ENCODE results near the gene GALT. TPM values are rescaled to one million over a fixed set of nuclear protein-coding genes. Genes with fewer than 3 reads are reported as not detected.

Gene GALT
- total and polyA plus RNA-seq, 2 of the 13 experiments (the other 11 are each of a cell fraction or from before 2014, with no cell fraction given) = 40.4 to 46.3 TPM

DNA sequence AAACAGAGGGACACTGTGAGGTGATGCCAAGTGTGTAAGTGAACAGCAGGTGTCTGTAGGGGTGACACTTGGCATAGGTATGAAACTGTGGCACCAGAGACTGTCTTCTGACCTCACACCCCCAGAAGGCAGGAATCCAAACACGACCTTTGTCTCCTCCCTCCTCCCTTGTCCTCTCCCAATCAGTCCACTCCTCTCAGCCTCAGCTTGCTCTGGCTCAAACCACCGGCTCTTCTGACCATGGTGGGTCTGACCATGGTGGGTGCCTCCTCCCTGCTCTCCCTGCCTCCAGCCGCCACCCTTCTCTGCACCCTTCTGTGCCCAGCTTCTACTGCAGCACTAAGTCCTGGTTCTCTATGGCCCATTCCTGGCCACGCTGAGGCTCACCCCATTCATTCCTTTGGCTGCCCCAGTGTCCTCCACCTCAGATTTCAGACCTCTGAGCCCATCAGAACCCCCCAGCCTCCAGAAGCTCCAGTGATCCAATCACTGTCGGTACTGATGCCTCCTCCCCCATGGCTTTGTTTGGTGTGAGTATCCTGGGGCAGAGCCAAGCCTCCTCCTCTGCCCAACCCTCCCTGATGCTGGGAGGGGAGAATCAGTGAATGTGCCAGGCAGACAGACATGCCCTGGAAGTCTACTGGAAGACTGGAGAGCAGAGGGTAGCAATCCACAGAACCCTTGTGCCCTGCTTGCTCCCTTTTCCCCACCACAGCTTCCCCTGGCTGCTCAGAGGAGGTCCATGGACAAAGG lies 15.9 kb upstream of the GALT start (continued):
- TF ChIP-seq ZFP1 (CRISPR knock-in tag; IDR thresholded peaks at IDR 0.05) = peak; percentile 100
- TF ChIP-seq HNF4A (CRISPR knock-in tag; IDR thresholded peaks at IDR 0.05) = peak; percentile 69
- no peak for TF ChIP-seq ZNF772 (CRISPR knock-in tag; IDR thresholded peaks at IDR 0.05)
- TF ChIP-seq DPF2 (CRISPR knock-in tag; IDR thresholded peaks at IDR 0.05; ENCODE audit: borderline replicate concordance, low read depth) = 0 out of 2 replicates have a peak, but pooled peaks have one; percentile 14
- TF ChIP-seq ATF7 (IDR thresholded peaks at IDR 0.05) = no peak
- TF ChIP-seq ATF7 (CRISPR knock-in tag; IDR thresholded peaks at IDR 0.05) = no peak
- TF ChIP-seq SP5 (CRISPR knock-in tag; IDR thresholded peaks at IDR 0.05; ENCODE audit: borderline replicate concordance, low read depth) = peak; percentile 45; the same call in 1 of the 2 replicates
- TF ChIP-seq NFIC (IDR thresholded peaks at IDR 0.05; ENCODE audit: low read length) = no peak
- TF ChIP-seq HDAC2 (CRISPR knock-in tag; IDR thresholded peaks at IDR 0.05) = 0 out of 2 replicates have a peak, but pooled peaks have one; percentile 18
- TF ChIP-seq RFXAP (CRISPR knock-in tag; IDR thresholded peaks at IDR 0.05; ENCODE audit: borderline replicate concordance) = no peak
- TF ChIP-seq NR2F6 (IDR thresholded peaks at IDR 0.05) = peak; percentile 53; the same call in 1 of the 2 replicates
- TF ChIP-seq NR2F6 (CRISPR knock-in tag; IDR thresholded peaks at IDR 0.05) = peak; percentile 60; the same call in 1 of the 2 replicates
- peak in 1 of 2 experiments; percentile 40; a peak in 1 of 4 replicates for TF ChIP-seq NR2F1 (CRISPR knock-in tag; IDR thresholded peaks at IDR 0.05)
- TF ChIP-seq ZNF263 (CRISPR knock-in tag; IDR thresholded peaks at IDR 0.05) = peak; percentile 93

DNA sequence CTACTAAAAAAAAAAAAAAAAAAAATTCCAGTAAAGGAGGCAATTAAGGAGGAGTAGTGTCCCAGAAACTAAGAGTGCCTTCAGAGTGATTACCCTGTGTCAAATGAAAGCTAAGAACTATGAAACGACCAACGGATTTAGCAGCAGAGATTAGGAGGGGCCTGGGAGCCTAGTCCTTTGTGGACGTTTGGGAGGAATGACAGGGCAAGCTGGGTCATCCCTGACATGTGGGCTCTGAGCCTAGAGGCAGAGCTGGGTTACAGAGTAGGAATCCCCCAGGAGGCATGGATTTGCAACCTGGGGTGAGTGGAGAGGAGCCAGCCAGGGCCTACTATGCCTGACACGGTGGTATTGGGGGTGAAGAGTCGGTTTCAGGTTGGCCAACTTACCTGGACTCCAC lies 13.3 kb upstream of the GALT start:
- intact Hi-C loops (cut with micrococcal nuclease; ENCODE audit: unreplicated experiment) (no loop called here), in situ Hi-C loops (cut with HindIII; ENCODE audit: extremely low pct_ligation_motif_present, low pct_unique_long_range_greater_than_20kb) (no loop called here)
- no peak overlapping the region for H3K4me3 ChIP-seq (replicated peaks in 1 of 3; ENCODE audit: insufficient read depth in 1 of 3, low read depth in 2 of 3, low read length in 3 of 3)
- peaks cover 14% of the 10 kb centered on the region for H3K79me2 ChIP-seq (ENCODE audit: insufficient read depth, low read length)
- no peak overlapping the region for H3K27ac ChIP-seq (ENCODE audit: extremely low read length, insufficient read depth, low read length)
- ChIA-PET POLR2A (interaction anchor here (0.7 to 6.9 kb wide), 3 partner anchors 13 to 26 kb away, joined by 3 to 100 read pairs (median 3); partner anchors contain the start of genes GALT and IL11RA), CTCF (ENCODE audit: low intra/inter-chr PET ratio, low total read pairs) (interaction anchor here (1.1 to 4.5 kb wide), 7 partner anchors 13 to 196 kb away, joined by 3 to 54 read pairs (median 7); partner anchors contain the start of genes GALT and RPP25L)
- no peaks in the 10 kb centered on the region for H3K9me3 ChIP-seq (ENCODE audit: low read length)
- no peaks in the 10 kb centered on the region for H4K20me1 ChIP-seq (ENCODE audit: insufficient read depth, low read length)
- ATAC-seq (no peak), DNase-seq (ENCODE audit: low spot score) (no peak), FAIRE-seq (no peak)
- no TSS peak for BruUV-seq (replicated peaks)
- H3K9ac ChIP-seq (ENCODE audit: insufficient read depth, low read depth, low read length) = no peak overlapping the region
- H3K4me1 ChIP-seq (ENCODE audit: insufficient read depth, low read length) = peaks cover 60% of the 10 kb centered on the region
- H3K4me2 ChIP-seq (ENCODE audit: low read depth, low read length) = no peak overlapping the region
- peaks cover 3 to 4% of the 10 kb centered on the region in 2 experiments; a peak in 3 of 5 replicates for H3K36me3 ChIP-seq (replicated peaks in 1 of 2; ENCODE audit: control insufficient read depth in 1 of 2, insufficient read depth in 2 of 2, low read length in 2 of 2)
- WGBS (ENCODE audit: low lambda C conversion rate) = 62% methylated on average over 5 of the region's 5 CpGs
- H3K27me3 ChIP-seq (ENCODE audit: control insufficient read depth in 1 of 2, insufficient read depth in 2 of 2, low read length in 2 of 2) = peaks cover 0 to 4% of the 10 kb centered on the region in 2 experiments; a peak in 1 of 5 replicates
- no peak overlapping the region for H2AFZ ChIP-seq (ENCODE audit: low read length)
- TF ChIP-seq ZNF543 (CRISPR knock-in tag; IDR thresholded peaks at IDR 0.05) (no peak), ZNF143 (CRISPR knock-in tag; IDR thresholded peaks at IDR 0.05) (no peak), SAP130 (CRISPR knock-in tag; IDR thresholded peaks at IDR 0.05; ENCODE audit: low read depth) (no peak), ZNF343 (CRISPR knock-in tag; IDR thresholded peaks at IDR 0.05) (no peak), ZC3H4 (CRISPR knock-in tag; IDR thresholded peaks at IDR 0.05; ENCODE audit: borderline replicate concordance) (no peak), ZNF740 (CRISPR knock-in tag; IDR thresholded peaks at IDR 0.05) (no peak), EP300 (IDR thresholded peaks at IDR 0.05; ENCODE audit: low read depth in 2 of 2, low read length in 2 of 2) (no peak), EP300 (CRISPR knock-in tag; IDR thresholded peaks at IDR 0.05; ENCODE audit: borderline replicate concordance) (no peak), SYNCRIP (IDR thresholded peaks at IDR 0.05; ENCODE audit: insufficient read depth, low read depth, low read length) (no peak), ZNF256 (CRISPR knock-in tag; conservative IDR thresholded peaks at IDR 0.05) (no peak), RNF2 (conservative IDR thresholded peaks at IDR 0.05; ENCODE audit: low read depth) (no peak), ZBTB7B (CRISPR knock-in tag; IDR thresholded peaks at IDR 0.05) (no peak)
- TF ChIP-seq, protein P1, sequence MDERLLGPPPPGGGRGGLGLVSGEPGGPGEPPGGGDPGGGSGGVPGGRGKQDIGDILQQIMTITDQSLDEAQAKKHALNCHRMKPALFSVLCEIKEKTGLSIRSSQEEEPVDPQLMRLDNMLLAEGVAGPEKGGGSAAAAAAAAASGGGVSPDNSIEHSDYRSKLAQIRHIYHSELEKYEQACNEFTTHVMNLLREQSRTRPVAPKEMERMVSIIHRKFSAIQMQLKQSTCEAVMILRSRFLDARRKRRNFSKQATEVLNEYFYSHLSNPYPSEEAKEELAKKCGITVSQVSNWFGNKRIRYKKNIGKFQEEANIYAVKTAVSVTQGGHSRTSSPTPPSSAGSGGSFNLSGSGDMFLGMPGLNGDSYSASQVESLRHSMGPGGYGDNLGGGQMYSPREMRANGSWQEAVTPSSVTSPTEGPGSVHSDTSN (CRISPR knock-in tag; IDR thresholded peaks at IDR 0.05) = no peak

Measured in HepG2 (cell line).